Measurements from ENCODE around the gene CCSER2.
A peak's percentile ranks its signal among the peaks of the same experiment; 100 is the strongest.
"Not testable (repeated sequence)": the region's sequence is repeated elsewhere in the genome, so short reads cannot be mapped to it uniquely, and the experiment has no call there.

CCSER2 gene

GRCh38 chr10:84317174-84317573, 11.2 kb upstream of the CCSER2 start:
- H3K27ac ChIP-seq, result no peak overlapping the region
- no peak for TF ChIP-seq CTCF (conservative IDR thresholded peaks at IDR 0.05)

GRCh38 chr10:84321902-84322301, 6.5 kb upstream of the CCSER2 start:
- H3K27ac ChIP-seq, result no peak overlapping the region
- TF ChIP-seq CTCF (conservative IDR thresholded peaks at IDR 0.05), result no peak

GRCh38 chr10:84323566-84323965, 4.8 kb upstream of the CCSER2 start:
- not testable (repeated sequence) for H3K27ac ChIP-seq

GRCh38 chr10:84326995-84327394, 1.4 kb upstream of the CCSER2 start:
- H3K27ac ChIP-seq, result not testable (repeated sequence)

- H3K27ac ChIP-seq, result peak overlapping the region; percentile 91
- TF ChIP-seq CTCF (conservative IDR thresholded peaks at IDR 0.05), result no peak
Observed at GRCh38 chr10:84329196-84329611, 815 bp downstream of the CCSER2 start.

- no peak overlapping the region for H3K27ac ChIP-seq
- no peak for TF ChIP-seq CTCF (conservative IDR thresholded peaks at IDR 0.05)
Observed at GRCh38 chr10:84329986-84330651, 1.7 kb downstream of the CCSER2 start.

GRCh38 chr10:84331091-84331490, 2.7 kb downstream of the CCSER2 start:
- TF ChIP-seq CTCF (conservative IDR thresholded peaks at IDR 0.05), result no peak
- H3K27ac ChIP-seq, result no peak overlapping the region

GRCh38 chr10:84333864-84334451, 5.6 kb downstream of the CCSER2 start:
- no peak overlapping the region for H3K27ac ChIP-seq
- TF ChIP-seq CTCF (conservative IDR thresholded peaks at IDR 0.05), result no peak
